Thymus (tissue), 11 donors: Measurements from ENCODE around the gene GNAZ. TPM values are rescaled to one million over a fixed set of nuclear protein-coding genes. Genes with fewer than 3 reads are reported as not detected.

ENCODE experiments used
- DNase-seq, 9 donors: peaks; one replicate each; pipeline ENCODE4 v3.0.0-alpha.2; 2013; ENCODE audit warnings: low spot score in 9 of 9, low read depth in 6 of 9, missing footprints in 1 of 9
- H3K27ac ChIP-seq, 2 donors: one replicate each; pipeline ENCODE4 v1.5.1; 2013; ENCODE audit warnings: control low read depth in 1 of 2, low read depth in 1 of 2, low read length in 1 of 2, mild to moderate bottlenecking in 1 of 2, moderate library complexity in 1 of 2
- H3K27me3 ChIP-seq, 2 donors: one replicate each; pipeline ENCODE4 v1.5.1; 2013; ENCODE audit warnings: low read length in 1 of 2; ENCODE audit not compliant: control insufficient read depth in 2 of 2, insufficient read depth in 1 of 2
- H3K36me3 ChIP-seq, 2 donors: one replicate each; pipeline ENCODE4 v1.5.1; 2013; ENCODE audit warnings: low read length in 1 of 2, mild to moderate bottlenecking in 1 of 2, moderate library complexity in 1 of 2; ENCODE audit not compliant: control insufficient read depth in 2 of 2, insufficient read depth in 2 of 2
- H3K4me1 ChIP-seq, 2 donors: one replicate each; pipeline ENCODE4 v1.5.1; 2013; ENCODE audit warnings: low read length in 2 of 2; ENCODE audit not compliant: control insufficient read depth in 2 of 2, insufficient read depth in 2 of 2
- H3K4me3 ChIP-seq, 2 donors: one replicate each; pipeline ENCODE4 v1.5.1; 2013; ENCODE audit warnings: low read length in 2 of 2, control low read depth in 1 of 2, mild to moderate bottlenecking in 1 of 2
- H3K9me3 ChIP-seq, 2 donors: one replicate each; pipeline ENCODE4 v1.5.1; 2013; ENCODE audit warnings: low read length in 1 of 2, mild to moderate bottlenecking in 1 of 2; ENCODE audit not compliant: control insufficient read depth in 2 of 2, insufficient read depth in 1 of 2
- WGBS: extraction: QIAGEN DNeasy Blood & Tissue Kit; methylation state at CpG from one replicate; pipeline ENCODE4 v1.1.7; 2013; 5-methylcytosine and 5-hydroxymethylcytosine counted together
- polyA plus RNA-seq: library from polyadenylated mRNA; stranded (reverse); fragments of 200-250 nt; gene quantifications from one replicate; pipeline ENCODE4 v1.2.3, GENCODE V29; 2013
- total RNA-seq: library from RNA; stranded (reverse); fragments of 120-200 nt; gene quantifications from one replicate; pipeline ENCODE4 v1.2.4, GENCODE V29; 2013
- donor health status: healthy.

Gene GNAZ
- total and polyA plus RNA-seq, 2 donors: 0.66 to 1.1 TPM

DNA sequence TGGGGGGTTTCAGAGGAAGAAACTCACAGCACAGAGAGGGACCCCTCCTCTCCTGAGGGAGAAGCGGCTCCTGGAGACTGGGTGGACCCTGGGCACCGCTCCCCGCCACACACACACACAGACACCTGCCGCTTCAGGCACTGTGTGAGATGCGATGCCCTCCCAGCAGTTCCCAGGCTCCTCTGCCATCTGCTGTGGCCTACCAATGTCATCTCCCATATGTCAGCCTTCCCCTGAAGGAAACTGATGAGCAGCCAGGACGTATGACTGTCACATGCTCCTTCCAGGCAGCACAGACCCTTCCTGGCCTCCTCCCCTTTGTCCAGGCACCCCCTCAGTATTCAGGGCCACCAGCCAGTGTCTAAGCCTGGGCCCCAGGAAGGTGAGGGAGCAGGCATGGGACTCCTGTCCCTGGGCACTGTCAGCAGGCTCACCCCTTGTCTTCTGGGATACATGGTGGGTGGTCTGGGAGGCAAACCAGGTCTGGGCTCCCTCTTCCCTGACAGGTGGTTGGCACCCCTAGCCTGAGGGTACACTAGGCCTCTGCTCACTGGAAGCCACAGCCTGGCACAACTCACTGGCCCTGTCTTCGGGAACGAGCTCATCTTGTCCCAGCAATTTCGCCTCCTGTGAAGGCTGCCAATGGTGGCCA, 98.2 kb downstream of the GNAZ start:
- no peaks in the 10 kb centered on the region for H3K36me3 ChIP-seq
- H3K9me3 ChIP-seq: peaks cover 0 to 4% of the 10 kb centered on the region in 2 donors
- no peaks in the 10 kb centered on the region for H3K27me3 ChIP-seq
- H3K27ac ChIP-seq: no peak overlapping the region
- WGBS: 94% methylated on average over 9 of the region's 9 CpGs
- DNase-seq: no peak
- no peak overlapping the region for H3K4me3 ChIP-seq
- H3K4me1 ChIP-seq: no peaks in the 10 kb centered on the region

DNA sequence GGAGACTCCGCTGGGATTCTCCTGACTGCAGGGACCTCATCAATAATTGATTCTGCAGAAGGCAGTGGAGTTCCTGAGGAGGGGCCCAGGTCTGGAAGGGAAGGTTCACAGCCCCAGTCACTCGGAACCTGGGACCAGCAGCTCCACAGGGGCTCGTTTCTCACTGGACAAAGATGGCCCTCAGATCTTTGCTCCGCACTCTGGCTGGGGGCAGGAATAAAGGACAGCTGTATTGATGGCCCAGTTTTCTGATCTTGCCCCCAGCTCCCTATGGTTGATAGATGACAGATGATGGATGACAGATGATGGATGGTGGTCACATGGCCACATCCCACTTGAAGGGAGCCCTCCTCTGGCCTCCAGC, 98.7 kb downstream of the GNAZ start:
- H3K9me3 ChIP-seq: peaks cover 0 to 4% of the 10 kb centered on the region in 2 donors
- no peaks in the 10 kb centered on the region for H3K36me3 ChIP-seq
- DNase-seq: no peak
- H3K4me3 ChIP-seq: no peak overlapping the region
- no peaks in the 10 kb centered on the region for H3K27me3 ChIP-seq
- H3K4me1 ChIP-seq: no peaks in the 10 kb centered on the region
- WGBS: 97% methylated on average over 4 of the region's 4 CpGs
- H3K27ac ChIP-seq: no peak overlapping the region

Other genes with a start within 250 kb of the GNAZ start
- 2.3 TPM for gene IGLL5, start 182.7 kb upstream of the GNAZ start, total RNA-seq
- gene IGLL5, start 182.7 kb upstream of the GNAZ start, polyA plus RNA-seq: 29.9 TPM
- gene RSPH14, start 71.5 kb downstream of the GNAZ start, total RNA-seq: 0.42 TPM
- 0.27 TPM for gene RSPH14, start 71.5 kb downstream of the GNAZ start, polyA plus RNA-seq
- gene RAB36, start 75.0 kb downstream of the GNAZ start, total RNA-seq: 0.42 TPM
- 0.46 TPM for gene RAB36, start 75.0 kb downstream of the GNAZ start, polyA plus RNA-seq
- gene BCR, start 110.0 kb downstream of the GNAZ start, total RNA-seq: 17.9 TPM
- 22.8 TPM for gene BCR, start 110.0 kb downstream of the GNAZ start, polyA plus RNA-seq